HG03442 (cell line): Measurements from ENCODE around the gene MPEG1.

Source experiments
- ATAC-seq: cut with Tn5 transposase; IDR thresholded peaks from one replicate; pipeline ENCODE4 v1.9.1; 2021; ENCODE audit warnings: mild to moderate bottlenecking, moderate library complexity; ENCODE audit not compliant: unreplicated experiment

Gene MPEG1

DNA sequence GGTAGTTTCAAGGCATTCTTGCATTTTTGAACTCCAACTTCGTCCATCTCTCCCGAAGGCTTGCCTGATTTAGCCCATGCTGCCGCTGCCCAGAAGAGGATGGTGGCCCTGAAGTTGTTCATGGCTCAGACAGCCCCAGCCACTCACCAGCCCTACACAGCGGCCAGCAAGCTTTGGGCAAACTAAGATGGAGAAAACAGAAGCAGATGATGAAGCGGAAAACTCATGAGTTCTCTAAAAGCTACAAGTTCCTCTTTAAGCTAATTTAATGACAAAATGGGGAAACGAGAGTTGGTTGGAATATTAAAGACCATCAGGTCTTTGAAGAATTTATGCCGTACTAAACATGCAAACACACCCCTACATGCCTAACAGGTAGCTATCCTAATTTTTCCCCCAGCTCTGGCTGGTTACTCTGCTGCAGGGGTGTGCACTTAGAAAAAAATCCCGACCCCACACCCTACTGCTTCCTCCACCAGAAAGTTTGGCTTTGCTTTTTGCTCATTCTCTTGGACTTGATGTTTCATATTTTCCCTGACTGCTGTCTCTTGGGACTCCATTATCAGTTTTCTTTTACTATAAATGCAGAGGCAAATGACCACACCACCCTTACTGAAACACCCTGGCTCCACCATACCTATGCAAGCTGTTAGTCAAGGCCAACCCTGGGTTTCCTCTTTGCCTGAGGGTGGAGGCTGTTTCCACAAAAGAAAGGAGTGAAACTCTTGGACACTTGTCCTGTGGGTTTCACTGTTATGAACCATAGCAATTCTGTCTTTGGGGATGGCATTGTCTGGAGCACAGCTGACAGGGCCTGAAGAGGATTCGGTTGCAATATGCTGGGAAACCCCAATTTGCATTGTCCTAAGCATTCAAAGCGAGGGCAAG, at the start of gene MPEG1:
Gene MPEG1 (minus strand): TSS at position 184 of the 888 bp plus-strand sequence. CDS start 62 bp downstream, at position 122.
- ATAC-seq: no peak

DNA sequence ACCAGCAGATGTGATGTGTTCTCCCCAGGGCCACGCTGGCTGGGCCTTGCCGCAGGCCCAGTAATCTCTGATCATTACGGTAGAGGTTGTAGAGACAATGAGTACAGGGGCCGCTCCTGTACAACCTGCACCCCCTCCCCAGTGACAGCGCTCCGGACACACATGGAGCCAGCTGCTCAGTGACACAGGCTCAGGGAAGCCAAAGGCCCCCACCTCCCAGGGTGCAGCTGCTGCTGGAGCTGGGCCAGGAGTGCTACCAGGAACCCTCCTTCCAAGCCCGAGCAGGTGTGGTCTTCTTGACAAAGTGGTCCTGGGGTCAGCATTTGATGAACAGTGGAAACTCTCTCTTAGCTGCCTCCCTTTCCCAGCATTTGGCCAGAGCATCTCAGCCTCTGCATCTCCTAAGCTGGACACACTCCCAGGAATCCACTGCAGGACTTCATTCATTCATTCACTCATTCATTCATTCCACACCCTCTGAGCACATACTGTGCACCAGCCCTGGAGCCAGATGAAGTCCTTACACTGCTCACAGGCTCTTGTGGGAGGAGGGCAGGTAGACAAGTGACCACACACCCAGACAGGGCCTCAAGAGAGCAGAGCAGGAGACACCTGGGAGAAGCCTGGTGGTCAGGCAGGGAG, 49.6 kb upstream of the MPEG1 start:
- no peak for ATAC-seq

- no peak for ATAC-seq
Measured at GRCh38 chr11:59261150-59261549, 48.4 kb upstream of the MPEG1 start.

DNA sequence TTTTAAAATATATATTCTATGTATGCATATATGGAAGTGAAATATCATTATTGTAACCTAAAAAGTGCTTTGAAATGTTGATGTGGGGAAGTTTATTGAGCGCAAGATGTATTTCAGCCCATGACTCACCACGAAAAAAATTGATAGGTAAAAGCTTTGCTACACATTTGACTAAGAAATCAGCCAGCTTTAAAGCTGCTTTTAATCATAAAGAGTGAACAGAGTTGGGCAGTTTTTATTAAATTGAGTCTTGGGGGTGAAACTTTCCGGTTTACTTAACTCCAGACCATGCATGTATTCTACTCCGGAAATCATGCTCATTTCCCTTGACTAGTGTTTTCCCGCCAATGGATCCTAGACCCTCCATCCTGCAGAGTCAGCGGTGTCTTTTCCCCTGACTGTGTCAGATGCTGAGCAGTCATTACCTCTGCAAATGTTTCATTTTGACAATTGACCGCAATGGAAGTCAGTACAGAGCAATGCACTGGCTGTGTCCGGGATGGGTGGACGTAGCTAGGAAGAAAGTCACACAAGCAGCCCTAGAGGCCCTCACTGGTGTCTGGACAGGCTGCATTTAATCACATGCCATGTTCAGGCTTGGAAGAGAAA, 47.2 kb upstream of the MPEG1 start:
- ATAC-seq: no peak

- ATAC-seq: no peak
Measured at GRCh38 chr11:59259047-59259446, 46.3 kb upstream of the MPEG1 start.

DNA sequence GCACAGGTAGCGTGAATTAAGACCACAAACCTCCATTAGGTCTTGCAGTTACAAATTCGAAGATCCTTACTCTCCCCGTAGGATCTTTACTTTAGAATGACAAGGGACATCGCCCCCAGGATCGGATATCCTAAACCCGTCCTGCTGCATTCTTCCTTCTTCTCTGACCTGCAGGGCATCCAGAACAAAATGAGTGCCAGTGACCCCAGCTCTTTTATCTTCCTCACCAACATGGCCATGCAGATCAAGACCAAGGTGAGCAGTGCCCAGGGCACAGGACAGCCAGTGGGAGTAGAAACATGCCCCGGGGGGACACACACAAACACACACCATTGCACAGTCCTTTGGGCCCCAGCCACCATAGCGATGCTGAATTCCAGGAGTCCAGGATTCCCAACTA, 42.6 kb upstream of the MPEG1 start:
- ATAC-seq: no peak

- no peak for ATAC-seq
Measured at GRCh38 chr11:59254286-59254685, 41.6 kb upstream of the MPEG1 start.

DNA sequence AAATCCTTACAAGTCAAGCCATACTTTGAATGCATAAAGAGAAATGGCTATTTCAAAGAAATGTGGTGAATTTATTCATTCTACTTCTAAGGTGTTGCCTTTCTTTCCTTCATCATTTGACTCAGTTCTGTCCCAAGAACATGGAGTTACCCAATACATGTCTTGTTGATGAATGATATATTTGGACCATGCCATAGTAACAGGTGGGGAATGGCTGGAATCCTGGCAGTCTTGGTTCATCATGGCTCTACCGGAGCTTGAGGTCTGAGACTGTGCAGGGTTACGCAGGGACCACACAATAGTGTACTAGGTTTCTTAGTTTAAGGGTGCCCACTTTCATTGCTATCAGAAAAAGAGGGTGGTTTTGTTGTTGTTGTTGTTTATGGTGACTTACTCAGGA, 40.3 kb upstream of the MPEG1 start:
- no peak for ATAC-seq

GRCh38 chr11:59249535-59249934, 36.8 kb upstream of the MPEG1 start:
- no peak for ATAC-seq

DNA sequence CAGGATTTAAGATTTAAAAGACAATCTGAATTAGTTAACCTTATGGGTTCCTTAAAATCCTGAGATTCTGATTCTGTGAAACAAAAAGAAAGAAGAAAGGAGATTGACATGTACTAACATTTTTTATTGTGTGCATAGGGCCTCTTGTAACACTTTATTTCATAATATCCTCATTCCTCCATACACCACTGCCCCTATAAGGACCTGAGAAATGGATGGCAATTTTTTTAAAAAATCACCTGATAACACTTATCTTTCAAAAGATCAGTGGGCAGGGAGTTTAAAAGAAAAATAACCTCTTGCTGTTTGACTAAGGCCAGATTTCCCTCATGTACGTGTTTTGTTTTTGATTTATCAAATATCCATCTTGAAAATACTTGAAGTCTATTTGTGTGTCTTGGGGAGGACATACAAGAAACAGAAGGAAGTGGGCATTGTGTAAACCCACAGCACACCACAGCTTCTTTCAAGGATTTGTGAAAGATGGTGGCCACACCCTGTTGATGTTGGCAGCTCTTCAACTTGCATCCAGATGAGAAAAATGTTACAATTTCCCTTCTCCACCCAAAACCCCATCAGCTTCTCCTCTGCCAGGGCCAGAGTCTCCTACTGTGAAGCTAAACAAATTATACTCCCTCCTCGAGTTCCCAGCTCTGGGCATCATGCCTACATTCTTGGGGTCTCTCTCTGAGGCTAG, 35.0 kb upstream of the MPEG1 start:
- ATAC-seq: no peak

GRCh38 chr11:59243633-59244032, 30.9 kb upstream of the MPEG1 start:
- ATAC-seq: no peak

- no peak for ATAC-seq
Measured at GRCh38 chr11:59240322-59240721, 27.6 kb upstream of the MPEG1 start.

- no peak for ATAC-seq
Measured at GRCh38 chr11:59226396-59226795, 13.7 kb upstream of the MPEG1 start.

DNA sequence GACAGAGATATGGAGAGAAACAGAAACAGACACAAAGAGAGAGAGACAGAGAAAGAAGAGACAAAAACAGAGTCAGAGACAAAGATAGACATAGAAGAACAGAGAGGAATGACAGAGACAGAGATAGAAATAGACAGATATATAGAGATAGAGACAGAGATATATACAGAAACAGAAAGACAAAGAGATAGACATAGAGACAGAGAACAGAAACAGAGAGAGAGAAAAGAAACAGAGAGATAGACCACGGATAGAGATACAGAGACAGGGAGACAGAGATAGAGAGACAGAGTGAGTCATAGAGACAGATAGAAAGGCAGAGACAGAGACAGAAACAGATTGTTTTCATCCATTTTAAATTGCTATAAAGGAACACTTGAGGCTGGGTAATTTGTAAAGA, 12.3 kb upstream of the MPEG1 start:
- peak; percentile 41 for ATAC-seq

DNA sequence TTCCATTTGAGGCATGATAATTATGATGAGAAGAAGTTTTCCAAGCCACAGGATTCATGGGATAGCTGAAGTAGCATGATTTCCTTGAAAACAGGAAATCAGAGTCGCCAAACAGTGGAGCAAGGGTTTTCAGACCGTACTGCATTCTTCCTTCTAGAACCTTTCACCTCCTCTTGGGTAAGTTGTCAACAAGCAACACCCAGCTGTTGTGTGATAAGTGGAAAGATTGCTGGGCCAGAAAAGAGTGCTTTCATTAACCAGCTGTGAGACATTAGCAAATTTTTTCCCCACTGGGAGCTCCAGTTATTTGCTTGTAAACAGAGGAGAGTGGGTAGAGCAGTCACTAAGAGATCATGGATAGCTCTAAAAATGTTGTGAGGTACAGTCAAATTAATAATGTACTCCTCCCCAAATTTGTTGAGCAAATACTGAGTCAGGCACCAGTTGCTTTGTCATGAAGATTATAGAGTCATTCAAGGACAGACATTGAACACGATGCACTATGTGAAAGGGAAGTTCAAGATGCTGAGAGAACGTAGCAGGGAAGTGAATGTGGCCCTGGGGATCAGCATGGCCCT, 11.7 kb upstream of the MPEG1 start:
- peak; percentile 51 for ATAC-seq

DNA sequence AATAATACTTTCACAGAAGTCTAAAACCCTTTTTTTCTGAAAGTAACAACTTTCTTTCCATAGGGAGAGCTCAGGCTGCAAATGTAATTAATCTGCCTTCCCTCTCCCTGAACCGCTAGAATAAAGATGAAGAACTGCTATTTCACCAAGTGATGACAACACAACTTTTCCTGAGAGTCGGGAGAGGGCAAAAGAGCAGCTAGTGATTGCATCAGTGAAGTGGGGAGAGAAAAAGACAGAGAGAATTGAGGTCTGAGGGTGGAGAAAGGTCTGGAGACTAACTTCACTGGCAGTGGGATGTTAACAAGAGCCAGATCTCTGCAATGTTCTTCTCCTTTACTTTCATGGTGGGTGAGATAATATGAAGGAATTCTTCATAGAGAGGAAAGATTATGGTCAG, 10.9 kb upstream of the MPEG1 start:
- no peak for ATAC-seq

GRCh38 chr11:59223177-59223576, 10.4 kb upstream of the MPEG1 start:
- no peak for ATAC-seq

- ATAC-seq: no peak
Measured at GRCh38 chr11:59222464-59223060, 9.8 kb upstream of the MPEG1 start.

DNA sequence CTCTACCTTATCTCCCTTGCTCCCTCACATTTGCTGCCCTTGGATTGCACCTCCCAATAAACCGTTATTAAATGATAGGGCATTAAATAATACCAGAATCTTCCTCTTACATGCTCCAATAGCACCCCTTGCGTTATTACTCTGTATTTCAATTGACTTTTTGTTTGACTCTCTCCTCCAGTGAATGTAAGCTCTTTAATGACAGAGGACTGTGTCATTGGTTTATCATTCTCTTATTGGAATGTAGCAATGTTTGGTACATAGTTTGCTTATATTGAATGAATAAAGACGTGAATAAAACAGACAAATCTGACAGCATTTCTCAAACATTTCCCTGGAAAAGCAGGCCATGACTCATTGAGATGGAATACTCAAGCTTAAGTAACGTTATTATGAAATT, 8.7 kb upstream of the MPEG1 start:
- ATAC-seq: no peak

DNA sequence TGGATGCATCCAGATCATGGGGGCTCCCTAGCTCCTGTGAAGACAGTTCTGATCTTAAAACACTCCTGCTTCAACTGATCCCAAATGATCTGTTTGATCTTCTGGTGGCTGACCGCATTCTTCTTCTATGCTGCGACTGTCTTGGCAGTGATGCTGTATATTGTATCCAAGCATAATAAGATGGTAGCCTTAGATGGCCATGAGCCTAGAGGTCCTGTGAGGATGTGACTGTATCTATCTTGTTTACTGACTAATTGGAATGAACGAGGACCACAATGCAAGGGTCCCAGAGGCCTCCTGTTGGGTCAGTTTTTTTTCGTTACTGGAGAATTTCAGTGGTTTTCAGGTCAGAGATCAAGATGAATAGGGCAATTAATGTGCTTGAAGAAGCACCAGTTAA, 7.1 kb upstream of the MPEG1 start:
- ATAC-seq: no peak

DNA sequence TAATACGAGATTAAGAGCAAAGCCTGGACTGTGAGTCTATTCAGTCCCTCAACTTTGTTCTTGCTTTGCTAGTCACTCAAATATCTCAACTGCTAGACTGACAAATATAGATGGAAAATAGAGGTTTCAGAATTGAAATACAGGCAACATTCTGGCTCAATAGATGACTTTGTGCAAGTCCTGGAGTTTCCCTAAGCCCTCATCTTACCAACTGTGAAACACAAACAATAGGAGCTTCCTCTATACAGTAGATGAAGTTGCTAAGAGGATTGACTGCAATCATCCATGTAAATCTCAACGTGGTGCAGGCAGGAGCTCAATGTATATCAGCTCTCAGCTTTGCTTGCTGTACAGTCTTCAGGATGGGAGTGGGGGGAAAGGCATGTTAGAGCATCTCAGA, 6.2 kb upstream of the MPEG1 start:
- ATAC-seq: no peak
